ENCODE data around the gene ADAM12.
"Not testable (repeated sequence)": the region's sequence is repeated elsewhere in the genome, so short reads cannot be mapped to it uniquely, and the experiment has no call there.

The ADAM12 gene

GRCh38 chr10:126179637-126180036 lies 208.6 kb downstream of the ADAM12 start:
- no peaks in the 10 kb centered on the region for H3K36me3 ChIP-seq (ENCODE audit: insufficient read depth, low read length)
- no peaks in the 10 kb centered on the region for H3K27me3 ChIP-seq (ENCODE audit: insufficient read depth, low read length, poor library complexity, severe bottlenecking)
- H3F3A ChIP-seq (ENCODE audit: low read depth), result no peaks in the 10 kb centered on the region
- no peak overlapping the region for H3K9ac ChIP-seq (ENCODE audit: low read depth, low read length, poor library complexity, severe bottlenecking)
- TF ChIP-seq CTCF (conservative IDR thresholded peaks at IDR 0.05; ENCODE audit: low read length) (no peak), EZH2phosphoT487 (IDR thresholded peaks at IDR 0.05; ENCODE audit: borderline replicate concordance) (no peak)
- H4K20me1 ChIP-seq (ENCODE audit: insufficient read depth, low read length, poor library complexity, severe bottlenecking), result no peaks in the 10 kb centered on the region
- H3K4me1 ChIP-seq (ENCODE audit: insufficient read depth, low read length, poor library complexity, severe bottlenecking), result no peaks in the 10 kb centered on the region
- no peaks in the 10 kb centered on the region for H3K9me2 ChIP-seq (replicated peaks; ENCODE audit: low read depth, low read length)
- H3K79me2 ChIP-seq (ENCODE audit: insufficient read depth, low read length), result no peaks in the 10 kb centered on the region
- H3K4me3 ChIP-seq (ENCODE audit: low read length, poor library complexity, severe bottlenecking), result no peak overlapping the region
- H2AFZ ChIP-seq (ENCODE audit: low read length), result no peak overlapping the region
- no peaks in the 10 kb centered on the region for H3K9me3 ChIP-seq (ENCODE audit: insufficient read depth, low read depth, low read length)
- H3K4me2 ChIP-seq (ENCODE audit: low read depth, low read length, poor library complexity, severe bottlenecking), result no peak overlapping the region

GRCh38 chr10:126177417-126178030 lies 210.8 kb downstream of the ADAM12 start:
- TF ChIP-seq CTCF (conservative IDR thresholded peaks at IDR 0.05; ENCODE audit: low read length), result no peak
- TF ChIP-seq EZH2phosphoT487 (IDR thresholded peaks at IDR 0.05; ENCODE audit: borderline replicate concordance), result no peak
- H3K79me2 ChIP-seq (ENCODE audit: insufficient read depth, low read length), result no peaks in the 10 kb centered on the region
- no peak overlapping the region for H2AFZ ChIP-seq (ENCODE audit: low read length)

GRCh38 chr10:126175641-126176262 lies 212.5 kb downstream of the ADAM12 start:
- Histone ChIP-seq H3F3A (ENCODE audit: low read depth) (no peaks in the 10 kb centered on the region), H3K9me2 (replicated peaks; ENCODE audit: low read depth, low read length) (no peaks in the 10 kb centered on the region), H3K79me2 (ENCODE audit: insufficient read depth, low read length) (no peaks in the 10 kb centered on the region), H3K9ac (ENCODE audit: low read depth, low read length, poor library complexity, severe bottlenecking) (no peak overlapping the region), H3K4me1 (ENCODE audit: insufficient read depth, low read length, poor library complexity, severe bottlenecking) (no peaks in the 10 kb centered on the region), H3K27me3 (ENCODE audit: insufficient read depth, low read length, poor library complexity, severe bottlenecking) (no peaks in the 10 kb centered on the region), H3K36me3 (ENCODE audit: insufficient read depth, low read length) (no peaks in the 10 kb centered on the region), H2AFZ (ENCODE audit: low read length) (no peak overlapping the region), H3K9me3 (ENCODE audit: insufficient read depth, low read depth, low read length) (peaks cover 3% of the 10 kb centered on the region; the same call in 1 of the 2 replicates), H4K20me1 (ENCODE audit: insufficient read depth, low read length, poor library complexity, severe bottlenecking) (no peaks in the 10 kb centered on the region), H3K4me2 (ENCODE audit: low read depth, low read length, poor library complexity, severe bottlenecking) (no peak overlapping the region), H3K4me3 (ENCODE audit: low read length, poor library complexity, severe bottlenecking) (no peak overlapping the region)
- TF ChIP-seq CTCF (conservative IDR thresholded peaks at IDR 0.05; ENCODE audit: low read length) (no peak), EZH2phosphoT487 (IDR thresholded peaks at IDR 0.05; ENCODE audit: borderline replicate concordance) (no peak)

More at GRCh38 chr10:126177417-126178030, 210.8 kb downstream of the ADAM12 start:
- Histone ChIP-seq H3K4me1 (ENCODE audit: insufficient read depth, low read length, poor library complexity, severe bottlenecking) (no peaks in the 10 kb centered on the region), H3F3A (ENCODE audit: low read depth) (no peaks in the 10 kb centered on the region), H3K9me2 (replicated peaks; ENCODE audit: low read depth, low read length) (no peaks in the 10 kb centered on the region), H3K27me3 (ENCODE audit: insufficient read depth, low read length, poor library complexity, severe bottlenecking) (no peaks in the 10 kb centered on the region), H3K36me3 (ENCODE audit: insufficient read depth, low read length) (no peaks in the 10 kb centered on the region), H3K4me3 (ENCODE audit: low read length, poor library complexity, severe bottlenecking) (no peak overlapping the region), H3K9ac (ENCODE audit: low read depth, low read length, poor library complexity, severe bottlenecking) (no peak overlapping the region), H4K20me1 (ENCODE audit: insufficient read depth, low read length, poor library complexity, severe bottlenecking) (no peaks in the 10 kb centered on the region), H3K4me2 (ENCODE audit: low read depth, low read length, poor library complexity, severe bottlenecking) (no peak overlapping the region), H3K9me3 (ENCODE audit: insufficient read depth, low read depth, low read length) (peaks cover 3% of the 10 kb centered on the region; the same call in 1 of the 2 replicates)

GRCh38 chr10:126172755-126173154 lies 215.5 kb downstream of the ADAM12 start:
- H3K4me1 ChIP-seq (ENCODE audit: insufficient read depth, low read length, poor library complexity, severe bottlenecking); H3K9ac ChIP-seq (ENCODE audit: low read depth, low read length, poor library complexity, severe bottlenecking); H3F3A ChIP-seq (ENCODE audit: low read depth); H3K4me2 ChIP-seq (ENCODE audit: low read depth, low read length, poor library complexity, severe bottlenecking); H3K9me2 ChIP-seq (replicated peaks; ENCODE audit: low read depth, low read length); H3K27me3 ChIP-seq (ENCODE audit: insufficient read depth, low read length, poor library complexity, severe bottlenecking); H3K36me3 ChIP-seq (ENCODE audit: insufficient read depth, low read length); H4K20me1 ChIP-seq (ENCODE audit: insufficient read depth, low read length, poor library complexity, severe bottlenecking); H3K9me3 ChIP-seq (ENCODE audit: insufficient read depth, low read depth, low read length); H3K4me3 ChIP-seq (ENCODE audit: low read length, poor library complexity, severe bottlenecking); H2AFZ ChIP-seq (ENCODE audit: low read length); H3K79me2 ChIP-seq (ENCODE audit: insufficient read depth, low read length): not testable (repeated sequence)

Data from Loucy (cell line).